SH-SY5Y (cell line): ENCODE measurements around the gene GMIP.

ENCODE experiments used
- GATA2 ChIP-seq: IDR thresholded peaks from 2 replicates; pipeline ENCODE4 v1.6.1; 2011; ENCODE audit warnings: mild to moderate bottlenecking, low read depth, low read length
- GATA3 ChIP-seq: IDR thresholded peaks from 2 replicates; pipeline ENCODE4 v1.6.1; 2011; ENCODE audit warnings: low read depth, mild to moderate bottlenecking, low read length, moderate library complexity

DNA sequence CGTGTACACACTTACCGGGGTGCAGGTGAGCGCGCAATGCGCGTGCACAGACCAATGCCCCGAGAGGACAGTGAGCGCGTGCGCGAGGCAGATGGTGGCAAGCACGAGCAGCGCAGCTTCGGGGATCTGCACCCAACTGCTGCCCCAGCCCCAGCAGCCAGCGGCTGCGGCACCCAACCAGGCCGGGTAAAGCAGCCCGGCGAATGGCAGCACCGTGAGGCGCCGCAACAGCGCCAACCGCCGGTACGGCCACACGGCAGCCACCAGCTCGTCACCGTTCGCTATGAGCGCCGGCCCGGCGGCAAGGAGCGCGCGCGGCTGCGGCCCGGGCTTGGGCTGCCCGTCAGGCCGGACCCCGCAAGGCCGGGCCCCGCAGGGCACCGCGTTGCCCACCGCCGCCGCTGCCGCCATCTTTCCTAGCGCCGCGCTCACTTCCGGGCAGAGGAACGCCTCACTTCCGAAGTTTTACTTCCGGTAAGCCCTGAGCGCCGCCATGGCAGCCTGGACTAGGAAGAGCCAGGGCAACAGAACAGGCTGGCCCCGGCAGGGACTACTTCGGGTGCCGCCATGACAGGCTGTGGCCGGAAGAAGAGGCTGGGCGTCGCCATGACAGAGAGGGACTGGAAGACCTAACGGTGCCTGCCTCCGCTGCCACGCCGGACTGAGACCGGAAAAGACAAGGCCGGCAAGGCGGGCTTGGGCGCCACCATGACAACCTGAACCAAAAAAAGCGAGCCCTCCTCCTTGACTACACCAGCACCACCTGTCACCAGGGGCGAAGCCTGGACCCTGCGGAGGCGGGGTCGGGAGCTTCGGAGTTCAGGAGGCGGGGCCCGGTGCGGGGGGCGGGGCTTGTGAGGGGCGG is 20.0 kb upstream of the GMIP start, which contains the start of gene ATP13A1:
- TF ChIP-seq GATA2 (no peak), GATA3 (no peak)
